ENCODE measurements around the gene IQSEC1.

Gene IQSEC1

GRCh38 chr3:12934431-12934830 lies 138.8 kb downstream of the IQSEC1 start:
- DNase-seq (ENCODE audit: low read depth), result peak; percentile 43

DNA sequence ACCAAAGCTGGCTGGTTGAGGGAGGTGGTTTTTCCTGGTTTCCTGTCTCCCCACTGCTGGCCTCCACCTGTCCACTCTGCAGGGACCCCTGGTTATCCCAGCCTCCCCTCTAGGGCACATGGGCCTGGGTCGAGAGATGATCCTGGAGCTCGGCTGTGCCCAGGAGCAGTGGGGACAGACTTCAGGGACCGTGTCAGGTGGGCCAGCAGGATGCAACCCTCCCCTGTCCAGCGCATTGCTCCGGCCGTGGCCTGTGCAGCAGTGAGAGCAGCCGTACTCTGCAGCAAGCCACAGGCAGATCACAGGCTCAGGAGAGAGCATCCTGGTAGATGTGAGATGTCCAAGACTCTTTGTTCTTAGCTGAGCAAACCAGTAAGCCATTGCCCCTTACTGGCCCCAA lies 139.3 kb downstream of the IQSEC1 start:
- no peak for DNase-seq (ENCODE audit: low read depth)

GRCh38 chr3:12932754-12933153 lies 140.5 kb downstream of the IQSEC1 start:
- no peak for DNase-seq (ENCODE audit: low read depth)

DNA sequence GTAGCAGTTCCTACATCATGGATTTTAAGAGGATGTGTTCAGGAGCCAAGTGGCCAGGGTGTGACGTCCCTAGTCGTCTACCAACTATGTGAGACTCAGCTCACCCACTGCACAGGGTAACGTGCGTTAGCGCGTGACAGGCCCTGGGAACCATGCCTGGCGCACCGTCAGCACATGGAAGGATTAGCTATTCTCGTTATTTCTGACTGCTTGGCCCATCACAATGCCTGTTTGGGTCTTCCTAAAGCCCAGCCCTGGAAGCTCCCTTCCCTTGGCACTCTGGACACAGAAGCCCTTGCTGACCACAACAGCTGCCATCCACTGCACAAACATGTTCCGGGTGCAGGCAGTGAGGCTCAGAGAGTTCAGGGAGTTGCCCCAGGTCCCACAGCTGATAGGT lies 140.9 kb downstream of the IQSEC1 start:
- DNase-seq (ENCODE audit: low read depth), result no peak

DNA sequence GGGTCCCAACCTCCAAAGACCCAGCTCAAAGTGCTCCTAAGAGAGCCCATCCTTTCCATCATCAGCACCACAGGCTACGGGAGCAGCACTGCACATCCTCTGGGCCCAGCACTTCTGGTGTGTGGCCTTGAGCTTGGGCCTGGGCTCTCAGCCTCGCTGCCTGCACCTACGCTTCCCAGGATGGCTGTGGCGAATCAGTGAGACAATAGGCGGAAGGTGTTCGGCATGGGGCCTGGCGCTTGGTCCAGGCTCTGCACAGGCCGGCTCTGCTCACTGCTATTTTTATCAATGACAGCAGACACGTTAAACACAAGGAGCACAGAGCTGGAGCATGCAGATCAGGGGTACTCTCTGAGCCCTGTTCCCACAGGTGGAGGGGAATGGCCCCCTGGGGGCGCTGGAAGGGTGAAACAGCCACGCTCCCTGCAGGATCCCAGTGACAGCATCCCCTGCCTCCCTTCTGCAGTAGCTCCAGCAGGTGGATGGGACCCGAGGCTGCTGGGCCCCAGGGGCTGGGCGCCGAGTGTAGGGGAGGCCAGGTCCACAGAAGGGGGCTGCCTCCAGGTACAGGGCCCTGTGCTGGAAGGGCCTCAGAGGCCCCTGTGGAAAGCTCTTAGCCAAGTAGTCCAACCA lies 141.8 kb downstream of the IQSEC1 start:
- no peak for DNase-seq (ENCODE audit: low read depth)

GRCh38 chr3:12929801-12930200 lies 143.4 kb downstream of the IQSEC1 start:
- DNase-seq (ENCODE audit: low read depth), result no peak

GRCh38 chr3:12926660-12927059 lies 146.6 kb downstream of the IQSEC1 start:
- DNase-seq (ENCODE audit: low read depth), result no peak

DNA sequence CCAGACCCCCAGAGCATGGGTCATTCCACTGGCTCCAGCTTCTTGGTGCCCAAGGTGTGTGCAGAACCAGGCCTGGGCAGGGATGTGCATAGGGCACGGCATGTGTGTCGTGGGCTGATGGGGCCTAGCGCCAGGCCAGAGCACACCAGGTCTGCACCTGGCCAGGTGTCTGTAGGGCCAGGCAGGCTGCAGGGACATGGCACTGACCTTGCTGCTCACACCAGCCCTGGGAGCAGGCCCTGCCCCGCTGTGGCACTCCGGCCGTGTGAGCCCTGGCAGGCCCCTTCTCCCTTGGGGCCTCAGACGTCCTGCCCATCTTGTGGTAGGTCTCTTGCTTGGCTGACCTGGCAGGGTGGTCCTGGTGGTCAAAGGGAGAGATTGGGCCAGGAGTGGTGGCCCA lies 147.6 kb downstream of the IQSEC1 start:
- no peak for DNase-seq (ENCODE audit: low read depth)

GRCh38 chr3:12924437-12924836 lies 148.8 kb downstream of the IQSEC1 start:
- no peak for DNase-seq (ENCODE audit: low read depth)

DNA sequence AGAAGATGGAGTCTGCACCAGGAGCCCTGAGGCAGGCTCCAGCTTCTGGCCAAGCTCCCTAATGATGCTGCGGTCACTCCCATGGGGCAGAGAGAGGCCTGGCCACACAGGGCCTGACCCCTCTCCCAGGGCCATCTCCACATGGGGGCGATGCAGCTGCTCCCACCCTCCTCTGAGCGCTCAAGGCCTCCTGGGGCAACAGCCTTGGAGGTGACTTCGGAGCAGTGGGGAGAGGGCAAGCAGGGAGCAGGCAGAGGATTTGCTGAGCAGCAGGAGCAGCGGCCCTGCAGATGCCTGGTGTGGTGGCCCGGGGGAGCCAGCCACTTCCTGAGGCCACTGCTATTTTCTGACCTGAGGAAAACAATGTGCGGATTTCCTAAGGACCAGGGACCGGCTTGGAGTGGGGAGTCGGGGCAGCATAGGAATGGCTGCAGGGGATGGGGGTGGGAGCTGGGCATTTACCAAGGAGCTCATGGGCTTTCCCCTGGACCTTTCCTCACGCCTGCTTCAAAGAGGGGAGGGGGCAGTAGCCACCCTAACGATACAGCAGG lies 150.3 kb downstream of the IQSEC1 start:
- DNase-seq (ENCODE audit: low read depth), result no peak

- no peak for DNase-seq (ENCODE audit: low read depth)
Observed at GRCh38 chr3:12922306-12922705, 150.9 kb downstream of the IQSEC1 start.

DNA sequence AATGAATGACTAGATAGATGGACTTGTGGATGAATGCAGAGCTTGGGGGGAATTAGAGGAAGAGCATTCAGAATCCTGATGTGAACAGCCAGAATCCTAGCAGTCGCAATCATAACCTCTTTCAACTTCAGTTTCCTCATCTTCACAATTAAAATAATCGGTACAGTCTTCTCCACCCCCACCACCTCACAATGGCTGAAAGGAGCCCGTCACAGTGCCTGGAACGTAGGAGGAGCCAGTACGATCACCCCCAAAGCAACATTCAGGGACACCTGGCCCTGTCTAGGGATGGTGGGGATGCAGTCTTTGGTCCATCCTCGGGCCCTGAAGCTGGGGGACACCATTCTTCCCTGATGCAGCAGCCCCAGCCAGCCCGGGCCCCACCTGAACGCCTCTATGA lies 151.5 kb downstream of the IQSEC1 start:
- no peak for DNase-seq (ENCODE audit: low read depth)

GRCh38 chr3:12920967-12921366 lies 152.3 kb downstream of the IQSEC1 start:
- no peak for DNase-seq (ENCODE audit: low read depth)

- no peak for DNase-seq (ENCODE audit: low read depth)
Observed at GRCh38 chr3:12919205-12919604, 154.0 kb downstream of the IQSEC1 start.

GRCh38 chr3:12918231-12918630 lies 155.0 kb downstream of the IQSEC1 start:
- no peak for DNase-seq (ENCODE audit: low read depth)

DNA sequence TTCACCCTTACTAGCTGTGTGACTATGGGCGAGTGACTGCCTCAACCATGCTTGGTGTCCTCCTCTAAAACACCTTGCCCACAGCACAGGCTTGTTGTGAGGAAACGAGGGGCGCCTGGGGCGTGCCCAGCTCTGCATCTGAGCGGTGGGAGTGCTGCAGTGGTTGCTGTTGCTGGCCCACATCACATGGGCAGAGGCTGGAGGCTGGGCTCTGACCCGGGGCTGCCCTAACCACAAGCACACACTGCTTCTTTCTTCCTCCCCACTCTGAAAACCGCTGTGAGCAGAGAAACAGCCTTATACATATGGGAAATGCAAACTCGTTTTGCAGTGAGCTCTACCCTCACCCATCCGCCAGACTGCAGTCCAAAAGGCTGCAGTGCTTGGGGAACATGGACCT lies 157.1 kb downstream of the IQSEC1 start:
- DNase-seq (ENCODE audit: low read depth), result no peak

- DNase-seq (ENCODE audit: low read depth), result no peak
Observed at GRCh38 chr3:12914088-12914487, 159.1 kb downstream of the IQSEC1 start.

DNA sequence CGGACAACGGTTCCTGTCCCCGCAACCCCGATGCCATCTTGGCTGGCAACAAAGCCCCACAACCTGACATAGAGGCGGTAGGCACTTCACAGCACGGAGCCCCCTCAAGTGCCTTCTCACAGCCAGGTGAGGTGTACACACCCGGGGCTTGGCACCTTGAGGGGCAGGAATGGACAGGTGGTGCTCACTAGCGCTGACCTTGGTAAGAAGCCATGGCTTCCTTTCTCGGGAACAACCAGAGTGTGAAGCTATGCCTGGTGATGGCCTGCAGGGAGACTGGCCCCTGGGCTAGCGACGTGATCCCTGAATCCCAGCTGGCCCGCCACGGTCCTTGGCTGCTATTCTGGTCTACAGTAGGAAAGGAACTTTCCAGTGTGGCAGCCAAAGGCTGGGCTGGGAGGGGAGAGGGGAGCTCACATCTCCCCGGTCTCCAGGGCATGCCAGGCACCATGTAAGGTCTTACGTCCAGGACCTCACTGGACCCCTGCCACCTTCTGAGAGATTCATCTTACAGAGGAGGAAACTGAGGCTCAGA lies 161.3 kb downstream of the IQSEC1 start:
- no peak for DNase-seq (ENCODE audit: low read depth)

- DNase-seq (ENCODE audit: low read depth), result no peak
Observed at GRCh38 chr3:12910356-12911099, 162.7 kb downstream of the IQSEC1 start.

DNA sequence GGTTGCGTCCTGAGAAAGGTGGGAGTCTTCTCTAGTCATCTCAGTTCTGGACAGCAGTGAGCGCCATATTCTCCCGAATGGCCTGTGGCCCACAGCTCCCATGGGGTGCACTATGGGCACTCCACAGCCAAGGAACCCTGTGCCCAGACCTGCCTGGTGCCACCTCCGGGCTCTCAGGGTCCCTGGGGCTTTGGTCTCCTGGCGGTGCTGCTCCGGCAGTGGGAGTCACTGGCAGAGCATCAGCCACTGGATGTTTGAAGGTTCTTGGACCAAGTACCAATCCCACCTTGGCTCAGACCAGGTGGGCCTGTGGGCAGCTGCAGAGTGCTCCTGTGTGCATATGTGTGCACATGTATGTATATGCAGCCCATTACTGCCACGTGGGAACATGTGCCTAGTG lies 163.5 kb downstream of the IQSEC1 start:
- no peak for DNase-seq (ENCODE audit: low read depth)

DNA sequence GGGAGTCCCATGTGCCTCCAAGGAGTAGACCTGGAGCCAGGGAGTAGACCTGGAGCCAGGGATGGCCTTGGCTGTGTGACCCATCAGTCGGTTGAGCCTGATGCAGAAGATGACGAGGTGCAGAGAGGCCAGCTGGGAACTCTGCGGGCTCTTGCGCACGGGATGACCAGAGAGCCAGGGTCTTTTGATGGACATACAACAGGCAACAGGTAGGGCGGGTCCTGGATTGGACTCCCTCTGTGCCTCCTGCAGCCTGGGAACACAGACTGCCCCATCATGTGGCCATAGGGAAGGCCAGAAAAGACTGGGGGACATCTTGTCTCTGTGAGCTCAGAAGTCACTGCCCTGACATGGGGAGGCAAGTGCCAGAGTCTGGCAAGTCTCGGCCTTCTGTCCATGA lies 164.4 kb downstream of the IQSEC1 start:
- DNase-seq (ENCODE audit: low read depth), result no peak

DNA sequence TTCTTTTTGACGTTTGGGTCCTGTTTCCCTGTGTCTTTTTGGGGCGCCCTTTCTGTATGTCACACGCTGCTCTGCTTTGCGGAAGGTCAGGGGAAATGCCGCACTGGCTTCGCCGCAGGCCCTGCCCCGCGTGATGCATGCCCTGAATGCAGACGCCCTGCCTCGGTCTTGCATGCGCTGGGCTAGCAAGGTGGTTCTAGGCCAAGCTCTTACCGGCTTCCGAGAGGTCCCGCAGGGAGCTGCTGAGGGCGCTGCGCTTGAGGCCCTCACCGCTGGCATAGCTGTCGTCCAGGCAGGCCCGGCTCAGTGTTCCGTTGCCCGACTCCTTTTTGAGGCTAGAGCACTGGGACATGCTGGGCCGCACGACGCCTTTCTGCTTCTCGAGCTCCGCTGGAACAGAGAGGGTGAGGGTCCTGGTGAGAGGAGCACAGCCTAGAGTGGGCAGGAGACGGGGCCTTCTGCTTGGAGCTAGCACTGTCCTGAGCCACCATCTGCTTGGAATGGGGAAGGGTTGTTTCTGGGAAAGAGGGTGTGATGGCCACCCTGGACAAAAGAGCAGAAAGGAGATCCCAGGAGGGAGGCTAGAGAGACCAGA lies 165.0 kb downstream of the IQSEC1 start:
- DNase-seq (ENCODE audit: low read depth), result no peak

DNA sequence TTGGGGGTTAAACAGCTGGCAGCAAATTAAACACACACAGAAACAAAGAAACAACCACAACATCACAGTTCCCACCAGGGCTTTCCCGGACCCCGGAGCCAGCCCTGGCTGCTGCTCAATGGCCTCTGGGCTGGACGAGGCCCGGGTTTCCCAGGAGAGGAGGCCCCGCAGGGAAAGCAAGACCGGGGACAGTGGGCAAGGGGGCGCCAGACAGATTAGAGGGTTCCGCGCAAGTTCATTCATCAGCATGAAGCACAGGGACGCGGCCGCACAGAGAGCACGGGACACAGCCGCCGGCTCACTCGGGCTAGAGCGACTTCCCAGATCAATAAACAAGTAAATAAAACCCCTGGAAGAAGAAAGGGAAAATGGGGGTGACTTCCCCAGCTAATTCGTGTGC lies 165.5 kb downstream of the IQSEC1 start:
- no peak for DNase-seq (ENCODE audit: low read depth)
